ENCODE results near the gene IDUA. TPM values are rescaled to one million over a fixed set of nuclear protein-coding genes. Genes with fewer than 3 reads are reported as not detected.

Gene IDUA
- total and polyA plus RNA-seq, 2 donors (not counting 1 experiment from before 2014, with no cell fraction given), result 57.0 to 67.4 TPM

GRCh38 chr4:963276-964225 is 23.3 kb upstream of the IDUA start:
- Histone ChIP-seq H3K9me3 (ENCODE audit: control extremely low read depth in 1 of 3, control insufficient read depth in 2 of 3, insufficient read depth in 1 of 3, low read length in 2 of 3) (no peaks in the 10 kb centered on the region), H2AFZ (ENCODE audit: insufficient read depth, low read depth, low read length, poor library complexity, severe bottlenecking) (no peak overlapping the region), H4K20me1 (ENCODE audit: control insufficient read depth, insufficient read depth, low read length, poor library complexity, severe bottlenecking) (peaks cover 26% of the 10 kb centered on the region), H3K4me1 (ENCODE audit: control insufficient read depth in 2 of 2, insufficient read depth in 2 of 2, low read length in 2 of 2) (peaks cover 4 to 10% of the 10 kb centered on the region in 2 donors), H3K27ac (ENCODE audit: low read length in 2 of 2) (no peak overlapping the region), H3K4me2 (replicated peaks; ENCODE audit: low read depth, low read length, poor library complexity, severe bottlenecking) (no peak overlapping the region), H3K79me2 (ENCODE audit: control insufficient read depth, insufficient read depth, low read length) (no peaks in the 10 kb centered on the region), H3K4me3 (ENCODE audit: control extremely low read depth in 1 of 5, extremely low read depth in 1 of 5, insufficient read depth in 1 of 5, low read depth in 2 of 5, low read length in 4 of 5) (no peak overlapping the region), H3K36me3 (replicated peaks in 1 of 2; ENCODE audit: control extremely low read depth in 1 of 2, control insufficient read depth in 1 of 2, extremely low read depth in 1 of 2, insufficient read depth in 2 of 2, low read length in 1 of 2) (peaks cover 0 to 6% of the 10 kb centered on the region in 2 experiments), H3K9ac (ENCODE audit: low read length) (no peak overlapping the region), H3K27me3 (replicated peaks in 1 of 4; ENCODE audit: control extremely low read depth in 1 of 4, control insufficient read depth in 3 of 4, insufficient read depth in 4 of 4, low read length in 3 of 4) (peaks cover 0 to 4% (median under 1%) of the 10 kb centered on the region in 4 experiments)
- Mint-ChIP-seq H3K27ac (no peak overlapping the region), H3K9me3 (ENCODE audit: insufficient read depth) (no peaks in the 10 kb centered on the region), H3K27me3 (no peaks in the 10 kb centered on the region), H3K4me3 (no peak overlapping the region), H3K4me1 (peaks cover 1% of the 10 kb centered on the region)
- intact Hi-C loops (cut with micrococcal nuclease), result no loop called here
- ChIA-PET POLR2A (no interaction called here), CTCF (no interaction called here)
- TF ChIP-seq CTCF (IDR thresholded peaks at IDR 0.05) (no peak), EZH2 (IDR thresholded peaks at IDR 0.05; ENCODE audit: borderline replicate concordance, insufficient read depth, low read depth, low read length, poor library complexity, severe bottlenecking) (no peak)
- no peak for DNase-seq
- no peak for ATAC-seq (ENCODE audit: low read depth)
- WGBS (ENCODE audit: insufficient coverage), result 96% methylated on average over 37 of the region's 39 CpGs

Data from B cell (primary cell).